GM18511 (cell line): ENCODE data around the gene HSPG2.
"Not testable (repeated sequence)": the region's sequence is repeated elsewhere in the genome, so short reads cannot be mapped to it uniquely, and the experiment has no call there.

Experiments
- ATAC-seq: cut with Tn5 transposase; IDR thresholded peaks from one replicate; pipeline ENCODE4 v1.9.1; 2021; ENCODE audit warnings: mild to moderate bottlenecking, moderate library complexity; ENCODE audit not compliant: unreplicated experiment

Gene HSPG2

GRCh38 chr1:21935393-21935804 is 1.7 kb downstream of the HSPG2 start:
- ATAC-seq: no peak

GRCh38 chr1:21933397-21934248 is 3.5 kb downstream of the HSPG2 start:
- ATAC-seq: no peak

- ATAC-seq: no peak
These were observed 5.0 kb downstream of the HSPG2 start for GRCh38 chr1:21932127-21932526.

GRCh38 chr1:21931171-21932093 is 5.7 kb downstream of the HSPG2 start:
- ATAC-seq: no peak

- ATAC-seq: no peak
These were observed 6.4 kb downstream of the HSPG2 start for GRCh38 chr1:21930629-21931170.

- ATAC-seq: no peak
These were observed 7.0 kb downstream of the HSPG2 start for GRCh38 chr1:21930080-21930571.

GRCh38 chr1:21927533-21928237 is 9.4 kb downstream of the HSPG2 start:
- no peak for ATAC-seq

GRCh38 chr1:21926814-21927532 is 10.1 kb downstream of the HSPG2 start:
- ATAC-seq: no peak

- no peak for ATAC-seq
These were observed 11.0 kb downstream of the HSPG2 start for GRCh38 chr1:21926065-21926464.

GRCh38 chr1:21925334-21925940 is 11.7 kb downstream of the HSPG2 start:
- ATAC-seq: no peak

GRCh38 chr1:21924503-21925005 is 12.6 kb downstream of the HSPG2 start:
- ATAC-seq: no peak

- ATAC-seq: no peak
These were observed 14.8 kb downstream of the HSPG2 start for GRCh38 chr1:21922090-21923013.

GRCh38 chr1:21921100-21921875 is 15.8 kb downstream of the HSPG2 start:
- ATAC-seq: no peak

- no peak for ATAC-seq
These were observed 17.6 kb downstream of the HSPG2 start for GRCh38 chr1:21919520-21919919.

GRCh38 chr1:21917239-21917631 is 19.9 kb downstream of the HSPG2 start:
- ATAC-seq: not testable (repeated sequence)

- ATAC-seq: no peak
These were observed 20.5 kb downstream of the HSPG2 start for GRCh38 chr1:21916447-21917238.
